Gastrocnemius medialis (tissue), 4 donors: Measurements from ENCODE around the gene FAM131B. TPM values are rescaled to one million over a fixed set of nuclear protein-coding genes. Genes with fewer than 3 reads are reported as not detected.
A peak's percentile ranks its signal among the peaks of the same experiment; 100 is the strongest.

Experiments used
- ATAC-seq, 2 donors: fragments of 150-250 bp; one replicate each; pipeline ENCODE4 v1.9.1; 2016
- DNase-seq, 2 donors: peaks; one replicate each; pipeline ENCODE4 v3.0.0-alpha.2; 2019
- H3K27ac ChIP-seq, 4 donors: fragments of 200-600 bp; sonication (generic); 1 replicate in 1 of 4; 2 replicates in 3 of 4; pipeline ENCODE4 v1.5.1; 2016 to 2018; ENCODE audit warnings: mild to moderate bottlenecking in 2 of 4, moderate library complexity in 1 of 4
- H3K27me3 ChIP-seq, 3 donors: fragments of 200-600 bp; sonication (generic) in 2 of 3; 1 replicate in 1 of 3; 2 replicates in 2 of 3; pipeline versions ENCODE4 v1.5.1 to v1.6.0; 2016 to 2019; ENCODE audit warnings: mild to moderate bottlenecking in 1 of 3, moderate library complexity in 1 of 3
- H3K36me3 ChIP-seq, 2 donors: fragments of 200-600 bp; sonication (generic) in 1 of 2; one replicate each; pipeline ENCODE4 v1.5.1; 2017 to 2018
- H3K4me1 ChIP-seq, 2 donors: fragments of 200-600 bp; sonication (generic) in 1 of 2; one replicate each; pipeline ENCODE4 v1.5.1; 2016 to 2017; ENCODE audit warnings: mild to moderate bottlenecking in 2 of 2
- H3K4me3 ChIP-seq, 4 donors: fragments of 200-600 bp; sonication (generic) in 3 of 4; 1 replicate in 1 of 4; 2 replicates in 3 of 4; pipeline ENCODE4 v1.5.1; 2016 to 2019; ENCODE audit warnings: mild to moderate bottlenecking in 2 of 4
- H3K9me3 ChIP-seq, 3 donors: fragments of 200-600 bp; sonication (generic) in 2 of 3; 1 replicate in 1 of 3; 2 replicates in 2 of 3; pipeline ENCODE4 v1.5.1; 2016 to 2019
- CTCF ChIP-seq, 5 experiments: fragments of 450-650 bp in 3 of 5; fragments of 200-600 bp in 2 of 5; sonication (generic) in 2 of 5; IDR thresholded peaks in 4 of 5; conservative IDR thresholded peaks in 1 of 5; 1 replicate in 4 of 5; 2 replicates in 1 of 5; pipeline ENCODE4 v1.5.1; 2016 to 2019; ENCODE audit warnings: antibody characterized with exemption in 5 of 5, mild to moderate bottlenecking in 3 of 5, moderate library complexity in 3 of 5
- POLR2A ChIP-seq, 2 donors: fragments of 450-650 bp; IDR thresholded peaks; one replicate each; pipeline ENCODE4 v1.6.1; 2017; ENCODE audit warnings: antibody characterized with exemption in 2 of 2, mild to moderate bottlenecking in 2 of 2, moderate library complexity in 2 of 2
- in situ Hi-C, 4 donors: fragments of 200-750 bp; cut with MboI; loops; one replicate each; pipeline versions ENCODE4 v1.15.0 to v1.8.0; 2017; ENCODE audit warnings: low sequenced_read_pairs in 4 of 4
- intact Hi-C: fragments of 100-400 bp; cut with DNase I; formaldehyde crosslinking; loops from one replicate; pipeline ENCODE4 v1.15.1; 2023; ENCODE audit warnings: low total_unique reads
- total RNA-seq, 4 donors: library from RNA; depleted of rRNA; stranded (reverse); fragments of >200 nt; gene quantifications; one replicate each; pipeline versions ENCODE4 v1.1.0 to v1.2.3, GENCODE V29; 2016

The FAM131B gene
- total RNA-seq, 4 donors from 2014 or later: 0.33 to 1.2 (median 0.38) TPM; not detected in 1

GRCh38 chr7:143380260-143380645 lies 17.7 kb upstream of the FAM131B start:
- intact Hi-C loops (loop anchor here (2.0 to 10.0 kb wide), 6 partner anchors 35 to 525 kb away; partner anchors contain the start of genes CASP2, GSTK1 and TCAF1), in situ Hi-C loops (no loop called here)
- Histone ChIP-seq H3K9me3 (no peaks in the 10 kb centered on the region), H3K36me3 (no peaks in the 10 kb centered on the region), H3K4me1 (peaks cover 44 to 47% of the 10 kb centered on the region in 2 donors), H3K27me3 (no peaks in the 10 kb centered on the region), H3K27ac (peak overlapping the region; percentile 92 to 100 (median 98)), H3K4me3 (peak overlapping the region; percentile 78 to 99 (median 86))
- TF ChIP-seq POLR2A (IDR thresholded peaks at IDR 0.05) (no peak), CTCF (IDR thresholded peaks at IDR 0.05 in 4 of 5, conservative IDR thresholded peaks at IDR 0.05 in 1 of 5) (peak; percentile 89 to 95 (median 91))
- ATAC-seq (peak; percentile 60 to 63), DNase-seq (peak; percentile 66 to 82)

GRCh38 chr7:143379611-143380259 lies 17.2 kb upstream of the FAM131B start:
- H3K4me3 ChIP-seq: peak overlapping the region; percentile 78 to 99 (median 86)
- intact Hi-C loops: loop anchor here (2.0 to 10.0 kb wide), 6 partner anchors 35 to 525 kb away; partner anchors contain the start of genes CASP2, GSTK1 and TCAF1
- peaks cover 39 to 41% of the 10 kb centered on the region in 2 donors for H3K4me1 ChIP-seq
- no peak for TF ChIP-seq CTCF (IDR thresholded peaks at IDR 0.05 in 4 of 5, conservative IDR thresholded peaks at IDR 0.05 in 1 of 5)
- TF ChIP-seq POLR2A (IDR thresholded peaks at IDR 0.05): no peak
- in situ Hi-C loops: loop anchor here in 1 of 4 donors (5.0 kb wide), 1 partner anchor 33 kb away; no protein-coding TSS in a partner anchor
- H3K36me3 ChIP-seq: no peaks in the 10 kb centered on the region
- H3K27me3 ChIP-seq: no peaks in the 10 kb centered on the region
- DNase-seq: no peak
- peak overlapping the region; percentile 92 to 100 (median 98) for H3K27ac ChIP-seq
- H3K9me3 ChIP-seq: no peaks in the 10 kb centered on the region
- ATAC-seq: peak in 1 of 2 donors; percentile 5

GRCh38 chr7:143376396-143376795 lies 13.9 kb upstream of the FAM131B start:
- no peak overlapping the region for H3K27ac ChIP-seq
- ATAC-seq (no peak), DNase-seq (no peak)
- no peaks in the 10 kb centered on the region for H3K9me3 ChIP-seq
- no peaks in the 10 kb centered on the region for H3K36me3 ChIP-seq
- no peaks in the 10 kb centered on the region for H3K27me3 ChIP-seq
- H3K4me3 ChIP-seq: no peak overlapping the region
- TF ChIP-seq CTCF (IDR thresholded peaks at IDR 0.05 in 4 of 5, conservative IDR thresholded peaks at IDR 0.05 in 1 of 5) (no peak), POLR2A (IDR thresholded peaks at IDR 0.05) (no peak)
- peaks cover 11 to 14% of the 10 kb centered on the region in 2 donors for H3K4me1 ChIP-seq
- intact Hi-C loops: no loop called here
- in situ Hi-C loops: loop anchor here in 1 of 4 donors (5.0 kb wide), 1 partner anchor 36 kb away; no protein-coding TSS in a partner anchor

- Histone ChIP-seq H3K4me3 (no peak overlapping the region), H3K27ac (peak overlapping the region in 1 of 4 donors; percentile 23), H3K27me3 (no peaks in the 10 kb centered on the region), H3K9me3 (no peaks in the 10 kb centered on the region), H3K4me1 (peaks cover 11 to 14% of the 10 kb centered on the region in 2 donors), H3K36me3 (no peaks in the 10 kb centered on the region)
- in situ Hi-C loops (loop anchor here in 1 of 4 donors (5.0 kb wide), 1 partner anchor 37 kb away; no protein-coding TSS in a partner anchor), intact Hi-C loops (no loop called here)
- DNase-seq (no peak), ATAC-seq (no peak)
- TF ChIP-seq POLR2A (IDR thresholded peaks at IDR 0.05): no peak
- TF ChIP-seq CTCF (IDR thresholded peaks at IDR 0.05 in 4 of 5, conservative IDR thresholded peaks at IDR 0.05 in 1 of 5): no peak
Observed at GRCh38 chr7:143375298-143376034, 13.0 kb upstream of the FAM131B start.
